GM21390 (cell line): ENCODE results near the gene HOXD8.

Experiments
- ATAC-seq: cut with Tn5 transposase; IDR thresholded peaks from one replicate; pipeline ENCODE4 v1.9.1; 2021; ENCODE audit not compliant: unreplicated experiment

The HOXD8 gene

GRCh38 chr2:176171351-176172006, 42.0 kb downstream of the HOXD8 start:
- ATAC-seq, result no peak

- ATAC-seq, result no peak
Observed at GRCh38 chr2:176172007-176172894, 42.7 kb downstream of the HOXD8 start.

GRCh38 chr2:176172895-176173566, 43.5 kb downstream of the HOXD8 start:
- ATAC-seq, result no peak

GRCh38 chr2:176173567-176174381, 44.3 kb downstream of the HOXD8 start:
- no peak for ATAC-seq

- no peak for ATAC-seq
Observed at GRCh38 chr2:176174382-176174823, 44.9 kb downstream of the HOXD8 start.

GRCh38 chr2:176174824-176175708, 45.6 kb downstream of the HOXD8 start:
- no peak for ATAC-seq

- no peak for ATAC-seq
Observed at GRCh38 chr2:176175709-176176607, 46.5 kb downstream of the HOXD8 start.

- ATAC-seq, result no peak
Observed at GRCh38 chr2:176177580-176178037, 48.1 kb downstream of the HOXD8 start.

GRCh38 chr2:176178038-176178756, 48.7 kb downstream of the HOXD8 start:
- no peak for ATAC-seq

GRCh38 chr2:176178757-176179295, 49.3 kb downstream of the HOXD8 start:
- no peak for ATAC-seq

GRCh38 chr2:176181551-176181950, 52.0 kb downstream of the HOXD8 start:
- no peak for ATAC-seq
